ENCODE measurements around the gene ATG7. TPM values are rescaled to one million over a fixed set of nuclear protein-coding genes. Genes with fewer than 3 reads are reported as not detected.

ATG7 gene
- total RNA-seq, 2 donors from 2014 or later = 33.9 to 38.4 TPM

DNA sequence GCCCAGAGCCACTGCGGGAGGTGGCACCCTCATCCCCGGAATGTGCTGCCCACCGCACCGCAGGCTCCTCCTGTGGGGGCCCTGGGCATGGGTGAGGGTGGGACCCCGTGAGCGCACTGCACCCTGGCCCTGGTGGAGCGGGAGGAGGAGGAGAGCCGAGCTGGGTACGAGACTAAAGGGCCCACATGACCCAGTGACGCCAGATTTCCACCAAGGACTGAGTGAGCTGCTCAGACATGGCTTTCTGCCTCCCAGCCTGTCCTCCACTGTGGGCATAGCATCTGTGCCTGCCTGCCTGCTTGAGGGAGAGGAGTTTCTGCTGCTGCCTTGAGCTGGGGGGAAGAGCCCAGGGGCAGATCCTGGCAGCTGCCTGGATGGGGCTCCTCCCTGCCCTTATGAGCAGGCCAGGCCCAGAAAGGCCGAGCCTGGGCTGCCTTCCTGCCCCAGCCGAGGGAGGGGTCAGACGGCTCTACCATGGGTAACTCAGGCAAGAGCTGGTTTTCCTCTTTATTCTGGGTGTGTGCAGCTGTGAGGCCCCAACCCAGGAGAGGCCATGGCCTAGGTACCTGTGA is 283.1 kb downstream of the ATG7 start:
- TF ChIP-seq, protein P1, sequence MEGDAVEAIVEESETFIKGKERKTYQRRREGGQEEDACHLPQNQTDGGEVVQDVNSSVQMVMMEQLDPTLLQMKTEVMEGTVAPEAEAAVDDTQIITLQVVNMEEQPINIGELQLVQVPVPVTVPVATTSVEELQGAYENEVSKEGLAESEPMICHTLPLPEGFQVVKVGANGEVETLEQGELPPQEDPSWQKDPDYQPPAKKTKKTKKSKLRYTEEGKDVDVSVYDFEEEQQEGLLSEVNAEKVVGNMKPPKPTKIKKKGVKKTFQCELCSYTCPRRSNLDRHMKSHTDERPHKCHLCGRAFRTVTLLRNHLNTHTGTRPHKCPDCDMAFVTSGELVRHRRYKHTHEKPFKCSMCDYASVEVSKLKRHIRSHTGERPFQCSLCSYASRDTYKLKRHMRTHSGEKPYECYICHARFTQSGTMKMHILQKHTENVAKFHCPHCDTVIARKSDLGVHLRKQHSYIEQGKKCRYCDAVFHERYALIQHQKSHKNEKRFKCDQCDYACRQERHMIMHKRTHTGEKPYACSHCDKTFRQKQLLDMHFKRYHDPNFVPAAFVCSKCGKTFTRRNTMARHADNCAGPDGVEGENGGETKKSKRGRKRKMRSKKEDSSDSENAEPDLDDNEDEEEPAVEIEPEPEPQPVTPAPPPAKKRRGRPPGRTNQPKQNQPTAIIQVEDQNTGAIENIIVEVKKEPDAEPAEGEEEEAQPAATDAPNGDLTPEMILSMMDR (conservative IDR thresholded peaks at IDR 0.05) = no peak
- Mint-ChIP-seq H3K4me1 (no peaks in the 10 kb centered on the region), H3K4me3 (no peak overlapping the region), H3K27me3 (ENCODE audit: insufficient read depth) (no peaks in the 10 kb centered on the region), H3K27ac (peak overlapping the region; percentile 66), H3K36me3 (ENCODE audit: low read depth) (peaks cover 28% of the 10 kb centered on the region), H3K9me3 (no peaks in the 10 kb centered on the region)
- no peaks in the 10 kb centered on the region for H3K4me1 ChIP-seq (ENCODE audit: control insufficient read depth, insufficient read depth, low read length)
- no peak overlapping the region for H3K9ac ChIP-seq (ENCODE audit: extremely low read depth, low read length, poor library complexity, severe bottlenecking)
- DNase-seq = no peak
- 91 to 97% methylated on average over 4 to 13 of the region's 13 CpGs for WGBS, 2 experiments (ENCODE audit: insufficient coverage in 1 of 2, insufficient read length in 1 of 2)
- H3K27me3 ChIP-seq (ENCODE audit: control insufficient read depth, insufficient read depth, low read length, poor library complexity, severe bottlenecking) = no peaks in the 10 kb centered on the region
- no peaks in the 10 kb centered on the region for H3K9me3 ChIP-seq (ENCODE audit: control insufficient read depth, low read length)
- H3K36me3 ChIP-seq (ENCODE audit: control insufficient read depth, insufficient read depth, low read length) = peaks cover 20% of the 10 kb centered on the region
- no peak overlapping the region for H3K4me3 ChIP-seq (ENCODE audit: low read length)
- H3K27ac ChIP-seq (ENCODE audit: low read depth, low read length) = peak overlapping the region; percentile 17

DNA sequence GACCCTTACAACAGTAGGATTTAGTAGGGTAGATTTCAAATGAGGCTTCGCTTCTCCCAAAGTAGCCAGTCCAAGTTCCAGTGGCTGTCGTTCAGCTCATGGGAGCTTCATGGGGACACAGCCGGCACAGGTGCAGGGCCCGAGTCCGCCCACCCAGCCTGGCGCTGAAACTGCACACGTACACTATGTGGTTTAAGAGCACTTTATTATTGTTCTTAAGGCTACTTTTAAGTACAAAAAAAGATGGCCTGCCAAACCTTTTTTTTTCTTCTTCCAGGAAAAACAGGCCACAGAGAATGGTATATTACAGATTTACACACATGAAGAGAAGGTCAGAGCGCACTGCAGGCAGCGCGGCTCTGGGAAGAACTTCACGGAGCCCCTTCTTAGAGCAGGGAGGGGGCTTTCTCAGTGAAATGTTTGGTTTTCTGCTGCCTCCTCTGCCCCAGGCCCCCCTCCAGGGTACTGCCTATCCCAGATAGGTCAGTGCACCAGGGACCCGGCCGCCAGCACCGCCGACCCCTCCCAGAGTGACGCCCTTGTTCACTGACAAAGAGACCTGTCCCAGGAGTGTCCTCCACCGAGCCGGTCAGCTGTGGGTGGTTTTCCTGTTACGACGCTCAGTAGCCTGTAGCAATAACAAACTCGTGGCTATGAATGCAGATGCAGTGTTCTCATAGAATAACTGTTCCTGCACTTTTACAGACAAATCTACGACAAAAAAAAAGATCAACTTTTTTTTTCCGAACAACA is 283.9 kb downstream of the ATG7 start:
- 87 to 95% methylated on average over 18 to 22 of the region's 23 CpGs for WGBS, 2 experiments (ENCODE audit: insufficient coverage in 1 of 2, insufficient read length in 1 of 2)
- peak overlapping the region; percentile 32 for H3K27ac ChIP-seq (ENCODE audit: low read depth, low read length)
- Mint-ChIP-seq H3K4me3 (no peak overlapping the region), H3K27me3 (ENCODE audit: insufficient read depth) (no peaks in the 10 kb centered on the region), H3K27ac (peak overlapping the region; percentile 66), H3K36me3 (ENCODE audit: low read depth) (peaks cover 26% of the 10 kb centered on the region), H3K4me1 (peaks cover 2% of the 10 kb centered on the region), H3K9me3 (no peaks in the 10 kb centered on the region)
- H3K27me3 ChIP-seq (ENCODE audit: control insufficient read depth, insufficient read depth, low read length, poor library complexity, severe bottlenecking) = no peaks in the 10 kb centered on the region
- peaks cover 5% of the 10 kb centered on the region for H3K4me1 ChIP-seq (ENCODE audit: control insufficient read depth, insufficient read depth, low read length)
- no peak overlapping the region for H3K9ac ChIP-seq (ENCODE audit: extremely low read depth, low read length, poor library complexity, severe bottlenecking)
- no peak for DNase-seq
- peaks cover 20% of the 10 kb centered on the region for H3K36me3 ChIP-seq (ENCODE audit: control insufficient read depth, insufficient read depth, low read length)
- H3K4me3 ChIP-seq (ENCODE audit: low read length) = no peak overlapping the region
- TF ChIP-seq, protein P1 (conservative IDR thresholded peaks at IDR 0.05) = no peak
- H3K9me3 ChIP-seq (ENCODE audit: control insufficient read depth, low read length) = no peaks in the 10 kb centered on the region

DNA sequence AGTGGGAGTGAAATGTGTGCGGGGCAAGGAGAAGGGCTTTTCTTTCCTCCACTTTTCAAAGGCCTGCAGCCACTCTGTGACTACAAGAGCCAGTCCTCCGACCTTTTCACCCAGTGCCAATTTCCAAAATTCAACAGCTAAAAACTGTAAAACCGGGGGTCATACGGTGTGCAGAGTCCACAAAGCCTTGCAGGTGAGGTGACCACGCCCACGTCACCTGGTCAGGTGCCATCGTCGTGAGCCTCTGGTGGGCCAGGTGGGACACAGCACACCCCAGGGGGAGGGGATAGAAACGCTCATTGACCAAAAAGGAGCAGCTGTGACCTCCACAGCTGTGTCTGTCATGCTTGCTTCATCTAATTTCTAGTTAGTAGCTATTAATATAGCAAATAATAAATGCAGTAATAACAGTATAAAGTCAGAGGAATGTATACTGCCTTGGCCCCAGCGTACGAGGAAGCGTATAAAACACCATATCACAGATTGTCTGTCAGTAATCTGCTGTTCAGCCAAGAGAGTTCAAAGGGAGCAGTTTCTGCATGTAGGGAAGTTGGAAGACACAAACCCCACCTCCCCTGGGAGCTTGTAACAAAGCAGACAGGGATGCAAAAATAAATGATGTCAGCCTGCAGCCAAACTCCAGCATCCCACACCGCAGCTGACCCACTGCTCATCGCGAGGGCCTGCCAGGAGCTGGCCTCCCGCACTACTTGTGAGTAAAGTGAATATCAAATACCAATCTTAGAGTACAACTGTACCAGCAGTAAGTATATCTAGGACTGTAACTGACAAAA is 284.9 kb downstream of the ATG7 start:
- no peak overlapping the region for H3K4me3 ChIP-seq (ENCODE audit: low read length)
- no peaks in the 10 kb centered on the region for H3K27me3 ChIP-seq (ENCODE audit: control insufficient read depth, insufficient read depth, low read length, poor library complexity, severe bottlenecking)
- Mint-ChIP-seq H3K36me3 (ENCODE audit: low read depth) (peaks cover 23% of the 10 kb centered on the region), H3K4me3 (no peak overlapping the region), H3K9me3 (no peaks in the 10 kb centered on the region), H3K4me1 (peaks cover 2% of the 10 kb centered on the region), H3K27ac (no peak overlapping the region), H3K27me3 (ENCODE audit: insufficient read depth) (no peaks in the 10 kb centered on the region)
- DNase-seq = no peak
- H3K9ac ChIP-seq (ENCODE audit: extremely low read depth, low read length, poor library complexity, severe bottlenecking) = no peak overlapping the region
- H3K36me3 ChIP-seq (ENCODE audit: control insufficient read depth, insufficient read depth, low read length) = peaks cover 20% of the 10 kb centered on the region
- peak overlapping the region; percentile 78 for H3K27ac ChIP-seq (ENCODE audit: low read depth, low read length)
- TF ChIP-seq, protein P1 (conservative IDR thresholded peaks at IDR 0.05) = no peak
- no peaks in the 10 kb centered on the region for H3K9me3 ChIP-seq (ENCODE audit: control insufficient read depth, low read length)
- H3K4me1 ChIP-seq (ENCODE audit: control insufficient read depth, insufficient read depth, low read length) = peaks cover 5% of the 10 kb centered on the region
- WGBS, 2 experiments (ENCODE audit: insufficient coverage in 1 of 2, insufficient read length in 1 of 2) = 86 to 93% methylated on average over 7 to 16 of the region's 16 CpGs
